Measurements from ENCODE around the gene RNF41.
"Not testable (repeated sequence)": the region's sequence is repeated elsewhere in the genome, so short reads cannot be mapped to it uniquely, and the experiment has no call there.

RNF41 gene

DNA sequence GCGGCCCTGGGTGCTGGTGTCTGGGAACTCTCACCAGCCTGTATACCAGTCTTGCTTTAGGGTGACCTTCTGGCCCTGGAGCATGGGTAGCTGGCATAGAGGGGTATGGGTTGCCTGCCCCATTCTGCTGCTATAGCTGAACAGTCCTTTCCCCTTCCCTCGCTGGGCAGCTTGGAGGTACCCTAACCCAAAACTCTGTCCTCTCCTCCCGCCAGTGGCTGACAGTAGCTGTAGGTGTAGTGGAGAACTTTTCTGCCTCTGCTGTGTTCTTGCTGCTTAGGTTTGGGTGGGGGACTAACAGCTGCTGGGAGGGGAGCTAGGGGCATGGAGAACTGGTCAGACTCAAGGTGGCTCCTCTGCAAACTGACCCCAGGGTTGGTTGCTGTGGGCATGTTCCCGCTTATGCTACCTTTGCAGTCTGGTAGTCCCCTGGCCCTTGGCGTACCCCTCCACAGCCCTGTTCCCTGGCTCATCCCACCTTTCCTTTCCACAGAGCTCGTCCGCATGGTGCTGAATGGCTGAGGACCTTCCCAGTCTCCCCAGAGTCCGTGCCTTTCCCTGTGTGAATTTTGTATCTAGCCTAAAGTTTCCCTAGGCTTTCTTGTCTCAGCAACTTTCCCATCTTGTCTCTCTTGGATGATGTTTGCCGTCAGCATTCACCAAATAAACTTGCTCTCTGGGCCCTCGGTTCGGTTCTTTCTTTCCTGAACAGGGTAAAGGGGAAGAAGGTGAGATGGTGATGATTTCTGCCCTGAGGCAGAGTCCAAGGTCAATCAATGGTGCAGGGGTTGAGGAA lies 60.6 kb downstream of the RNF41 start:
- H3K9me3 ChIP-seq (ENCODE audit: control insufficient read depth, insufficient read depth, low read length), result no peaks in the 10 kb centered on the region
- H3K36me3 ChIP-seq (ENCODE audit: insufficient read depth, low read length), result peaks cover 29% of the 10 kb centered on the region
- peaks cover 18% of the 10 kb centered on the region for H3K4me1 ChIP-seq (ENCODE audit: insufficient read depth, low read length)
- peak overlapping the region; percentile 97; the same call in 1 of the 2 replicates for H3K9ac ChIP-seq (ENCODE audit: low read depth, low read length)

DNA sequence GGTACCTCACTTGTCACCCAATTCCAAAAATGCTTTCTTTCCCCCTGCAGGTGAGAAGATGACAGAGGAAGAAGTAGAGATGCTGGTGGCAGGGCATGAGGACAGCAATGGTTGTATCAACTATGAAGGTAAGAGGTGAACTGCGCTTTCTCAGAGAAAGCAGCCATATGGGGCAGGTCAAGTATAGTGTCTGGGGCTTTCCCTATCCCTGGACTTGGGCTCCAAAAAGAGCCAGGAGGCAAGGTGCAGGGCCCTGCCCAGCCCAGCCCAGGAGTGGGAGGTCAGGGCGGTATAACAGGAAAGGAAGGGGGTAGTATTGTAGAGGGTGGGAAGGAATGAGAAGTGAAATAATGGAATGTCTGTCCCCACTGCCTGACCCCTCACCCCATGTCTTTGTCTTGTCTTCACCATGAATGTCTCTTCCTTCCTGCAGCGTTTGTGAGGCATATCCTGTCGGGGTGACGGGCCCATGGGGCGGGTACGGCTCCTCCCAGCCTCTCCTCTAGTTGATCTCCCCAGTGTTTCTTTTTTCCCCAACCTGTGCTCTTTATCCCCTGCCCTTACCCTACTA lies 61.4 kb downstream of the RNF41 start:
- Histone ChIP-seq H3K4me1 (ENCODE audit: insufficient read depth, low read length) (peaks cover 18% of the 10 kb centered on the region), H3K9me3 (ENCODE audit: control insufficient read depth, insufficient read depth, low read length) (no peaks in the 10 kb centered on the region), H3K9ac (ENCODE audit: low read depth, low read length) (peak overlapping the region; percentile 97; the same call in 1 of the 2 replicates), H3K36me3 (ENCODE audit: insufficient read depth, low read length) (peaks cover 29% of the 10 kb centered on the region)

- Histone ChIP-seq H3K36me3 (ENCODE audit: insufficient read depth, low read length) (peaks cover 29% of the 10 kb centered on the region), H3K4me1 (ENCODE audit: insufficient read depth, low read length) (peaks cover 18% of the 10 kb centered on the region), H3K9me3 (ENCODE audit: control insufficient read depth, insufficient read depth, low read length) (no peaks in the 10 kb centered on the region), H3K9ac (ENCODE audit: low read depth, low read length) (peak overlapping the region; percentile 97)
Observed at GRCh38 chr12:56159482-56160192, 62.1 kb downstream of the RNF41 start.

DNA sequence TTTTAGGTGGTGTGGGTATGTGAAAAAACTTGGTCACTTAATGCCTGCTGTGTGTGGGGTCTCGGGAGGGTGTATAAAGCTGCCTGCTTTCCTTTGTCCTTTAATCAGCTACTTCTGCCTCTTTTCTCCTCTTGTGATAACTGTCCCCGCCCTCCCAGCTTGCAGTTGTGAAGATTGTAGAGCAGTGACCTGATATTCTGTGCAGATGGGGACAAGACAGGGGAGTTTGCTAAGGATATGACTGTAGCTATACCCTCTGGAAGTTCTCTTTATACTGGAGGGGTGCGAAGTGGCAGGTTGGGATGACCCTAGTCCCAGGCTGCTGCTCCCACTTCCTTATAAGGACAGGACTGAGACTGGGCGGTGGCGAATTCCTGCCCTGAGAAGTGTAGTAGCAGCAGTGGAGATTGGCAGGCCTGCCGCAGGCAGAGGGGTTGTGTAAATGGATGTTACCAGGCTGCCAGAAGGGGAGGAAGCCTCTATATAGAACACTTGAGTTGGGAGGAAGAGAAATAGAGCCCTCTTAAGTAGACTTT lies 62.7 kb downstream of the RNF41 start:
- H3K4me1 ChIP-seq (ENCODE audit: insufficient read depth, low read length), result peaks cover 18% of the 10 kb centered on the region
- H3K9me3 ChIP-seq (ENCODE audit: control insufficient read depth, insufficient read depth, low read length), result no peaks in the 10 kb centered on the region
- peak overlapping the region; percentile 97 for H3K9ac ChIP-seq (ENCODE audit: low read depth, low read length)
- H3K36me3 ChIP-seq (ENCODE audit: insufficient read depth, low read length), result peaks cover 29% of the 10 kb centered on the region

DNA sequence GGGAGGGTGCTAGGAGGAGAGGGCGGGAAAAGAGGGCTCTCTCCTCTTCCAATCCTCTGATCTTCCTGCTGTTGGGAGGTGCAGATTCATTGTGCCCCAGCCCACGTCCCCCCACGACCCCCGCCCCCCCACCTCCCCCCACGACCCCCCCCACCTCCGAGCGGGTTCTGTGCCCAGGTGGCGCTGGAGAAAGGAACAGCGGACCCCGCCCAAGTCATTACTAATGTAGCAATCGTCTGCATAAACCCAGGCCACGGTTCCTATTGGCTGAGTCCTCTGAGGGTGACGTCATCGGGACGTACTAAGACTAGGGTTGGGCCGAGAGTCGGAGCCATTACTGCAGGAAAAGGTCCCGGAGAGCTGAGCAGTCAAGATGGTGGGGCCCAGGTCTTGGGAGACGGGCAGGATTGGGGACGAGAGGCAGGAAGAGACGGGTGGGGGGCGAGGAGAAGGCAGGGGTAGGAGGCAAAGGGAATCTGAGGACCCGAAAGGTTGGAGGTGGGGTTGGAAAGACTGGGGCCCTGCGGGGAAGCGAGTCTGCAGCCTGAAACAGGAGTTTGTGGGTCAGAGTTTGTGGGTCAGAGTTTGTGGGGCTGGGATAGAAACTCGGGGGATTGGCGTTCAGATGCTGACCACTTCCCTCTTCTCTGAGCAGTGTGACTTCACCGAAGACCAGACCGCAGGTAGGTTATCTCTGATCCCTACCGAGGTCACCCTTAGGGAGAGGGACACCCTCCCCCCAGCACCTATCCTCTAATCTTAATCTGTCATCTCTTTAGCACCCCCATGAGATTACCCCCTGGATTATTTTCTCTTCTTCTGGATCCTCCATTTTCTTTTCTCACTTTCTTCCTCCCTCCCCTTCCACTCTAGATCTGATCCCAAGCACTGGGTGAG lies 63.4 kb downstream of the RNF41 start, which contains the start of gene MYL6:
Gene MYL6 (plus strand): TSS at position 331 of the 897 bp plus-strand sequence. CDS start 43 bp downstream, at position 374.
- peak within 1 kb of the TSS; percentile 97 for H3K9ac ChIP-seq (ENCODE audit: low read depth, low read length)
- H3K36me3 ChIP-seq (ENCODE audit: insufficient read depth, low read length), result peaks cover 29% of the 10 kb centered on the region
- no peaks in the 10 kb centered on the region for H3K9me3 ChIP-seq (ENCODE audit: control insufficient read depth, insufficient read depth, low read length)
- H3K4me1 ChIP-seq (ENCODE audit: insufficient read depth, low read length), result peaks cover 21% of the 10 kb centered on the region

DNA sequence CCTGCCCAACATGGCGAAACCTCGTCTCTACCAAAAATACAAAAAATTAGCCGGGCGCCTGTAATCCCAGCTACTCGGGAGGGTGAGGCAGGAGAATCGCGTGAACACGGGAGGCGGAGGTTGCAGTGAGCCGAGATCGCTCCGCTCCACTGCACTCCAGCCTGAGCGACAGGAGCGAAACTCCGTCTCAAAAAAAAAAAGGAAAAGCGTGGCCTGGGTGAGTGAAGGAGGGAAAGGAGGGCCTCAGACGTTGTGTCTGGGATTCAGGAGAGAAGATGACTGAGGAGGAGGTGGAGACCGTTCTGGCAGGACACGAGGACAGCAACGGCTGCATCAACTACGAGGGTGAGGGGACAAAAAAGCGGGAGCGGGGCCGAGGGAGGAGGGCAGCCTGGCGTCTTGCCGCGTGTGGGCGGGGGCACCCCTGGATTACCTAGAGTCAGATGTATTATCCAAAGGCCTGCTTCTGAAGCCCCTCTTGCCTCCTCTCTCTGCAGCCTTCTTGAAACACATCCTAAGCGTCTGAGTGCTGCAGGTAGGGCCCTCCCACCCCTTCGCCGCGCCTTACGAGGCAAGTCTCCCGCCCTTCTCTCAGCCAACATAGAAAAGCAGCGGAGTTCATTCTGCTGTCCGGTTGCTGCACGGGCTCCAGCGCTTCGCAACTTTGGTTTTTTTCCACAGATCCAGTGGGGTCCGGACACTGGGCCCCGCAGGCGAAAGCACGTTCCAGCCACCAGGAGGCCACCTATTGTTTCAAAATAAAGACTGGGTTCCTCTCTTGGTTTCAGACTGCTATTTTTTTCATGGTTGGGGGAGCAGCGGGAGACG lies 64.3 kb downstream of the RNF41 start:
- H3K9ac ChIP-seq (ENCODE audit: low read depth, low read length), result peak overlapping the region; percentile 58
- H3K4me1 ChIP-seq (ENCODE audit: insufficient read depth, low read length), result peaks cover 17% of the 10 kb centered on the region
- peaks cover 25% of the 10 kb centered on the region for H3K36me3 ChIP-seq (ENCODE audit: insufficient read depth, low read length)
- H3K9me3 ChIP-seq (ENCODE audit: control insufficient read depth, insufficient read depth, low read length), result no peaks in the 10 kb centered on the region

DNA sequence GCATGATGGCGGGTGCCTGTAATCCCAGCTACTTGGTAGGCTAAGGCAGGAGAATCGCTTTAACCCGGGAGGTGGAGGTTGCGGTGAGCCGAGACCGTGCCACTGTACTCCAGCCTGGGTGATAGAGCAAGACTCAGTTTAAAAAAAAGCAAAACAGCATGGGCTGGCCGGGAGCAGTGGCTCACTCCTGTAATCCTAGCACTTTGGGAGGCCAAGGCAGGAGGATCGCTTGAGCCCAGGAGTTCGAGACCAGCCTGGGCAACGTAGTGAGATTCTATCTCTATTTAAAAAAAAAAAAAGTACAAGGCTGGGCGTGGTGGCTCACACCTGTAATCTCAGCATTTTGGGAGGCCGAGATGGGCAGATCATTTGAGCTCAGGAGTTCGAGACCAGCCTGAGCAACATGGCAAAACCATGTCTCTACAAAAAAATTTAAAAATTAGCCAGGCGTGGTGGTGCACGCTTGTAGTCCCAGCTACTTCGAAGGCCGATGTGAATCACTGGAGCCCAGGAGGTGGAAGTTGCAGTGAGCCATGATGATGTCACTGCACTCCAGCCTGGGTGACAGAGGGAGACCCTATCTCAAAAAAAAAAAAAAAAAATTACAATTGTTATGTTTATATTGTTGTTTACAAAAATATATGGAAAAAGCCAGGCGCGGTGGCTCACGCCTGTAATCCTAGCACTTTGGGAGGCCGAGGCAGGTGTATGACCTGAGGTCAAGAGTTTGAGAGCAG lies 65.1 kb downstream of the RNF41 start:
- H3K4me1 ChIP-seq (ENCODE audit: insufficient read depth, low read length), result peaks cover 17% of the 10 kb centered on the region
- H3K9ac ChIP-seq (ENCODE audit: low read depth, low read length), result peak overlapping the region; percentile 58; the same call in 1 of the 2 replicates
- H3K9me3 ChIP-seq (ENCODE audit: control insufficient read depth, insufficient read depth, low read length), result not testable (repeated sequence)
- H3K36me3 ChIP-seq (ENCODE audit: insufficient read depth, low read length), result peaks cover 22% of the 10 kb centered on the region

- Histone ChIP-seq H3K9me3 (ENCODE audit: control insufficient read depth, insufficient read depth, low read length) (no peaks in the 10 kb centered on the region), H3K36me3 (ENCODE audit: insufficient read depth, low read length) (peaks cover 10% of the 10 kb centered on the region), H3K4me1 (ENCODE audit: insufficient read depth, low read length) (peaks cover 11% of the 10 kb centered on the region), H3K9ac (ENCODE audit: low read depth, low read length) (no peak overlapping the region)
Observed at GRCh38 chr12:56155256-56155845, 66.4 kb downstream of the RNF41 start.

- H3K36me3 ChIP-seq (ENCODE audit: insufficient read depth, low read length), result peaks cover 5% of the 10 kb centered on the region
- peaks cover 6% of the 10 kb centered on the region for H3K4me1 ChIP-seq (ENCODE audit: insufficient read depth, low read length)
- no peak overlapping the region for H3K9ac ChIP-seq (ENCODE audit: low read depth, low read length)
- no peaks in the 10 kb centered on the region for H3K9me3 ChIP-seq (ENCODE audit: control insufficient read depth, insufficient read depth, low read length)
Observed at GRCh38 chr12:56154818-56155217, 66.9 kb downstream of the RNF41 start.

DNA sequence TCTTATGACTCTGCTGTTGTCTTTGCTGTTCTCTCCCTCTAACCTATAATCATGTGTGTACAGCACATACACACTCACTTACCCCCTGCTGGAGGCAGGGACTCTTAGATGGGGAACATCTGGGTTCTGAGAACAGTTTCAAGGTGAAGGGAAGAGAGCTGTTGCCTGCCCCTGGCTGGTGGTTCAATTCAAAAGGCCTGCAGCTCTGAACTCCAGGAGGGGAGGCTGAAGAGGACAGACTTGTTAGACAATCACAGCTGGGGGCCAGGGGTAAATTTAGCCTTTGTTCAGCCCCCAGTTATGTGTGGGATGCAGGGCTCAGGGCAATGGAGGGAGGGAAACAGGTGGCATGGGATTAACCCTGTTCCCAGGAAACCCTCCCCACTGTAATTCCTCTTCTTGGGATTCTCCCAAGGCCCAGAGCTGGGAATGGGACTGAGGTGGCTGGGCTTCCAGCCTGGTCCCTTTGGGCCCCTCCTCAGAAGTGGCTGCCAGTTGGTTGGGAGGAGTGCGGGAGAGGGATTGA lies 67.4 kb downstream of the RNF41 start:
- Histone ChIP-seq H3K36me3 (ENCODE audit: insufficient read depth, low read length) (no peaks in the 10 kb centered on the region; the same call in 1 of the 2 replicates), H3K4me1 (ENCODE audit: insufficient read depth, low read length) (peaks cover 3% of the 10 kb centered on the region; the same call in 1 of the 2 replicates), H3K9me3 (ENCODE audit: control insufficient read depth, insufficient read depth, low read length) (no peaks in the 10 kb centered on the region), H3K9ac (ENCODE audit: low read depth, low read length) (no peak overlapping the region)

GRCh38 chr12:56153678-56154065 lies 68.0 kb downstream of the RNF41 start:
- Histone ChIP-seq H3K9ac (ENCODE audit: low read depth, low read length) (no peak overlapping the region), H3K4me1 (ENCODE audit: insufficient read depth, low read length) (peaks cover 3% of the 10 kb centered on the region; the same call in 1 of the 2 replicates), H3K9me3 (ENCODE audit: control insufficient read depth, insufficient read depth, low read length) (no peaks in the 10 kb centered on the region), H3K36me3 (ENCODE audit: insufficient read depth, low read length) (no peaks in the 10 kb centered on the region; the same call in 1 of the 2 replicates)

Measured in ES-I3 (cell line).